Measurements from ENCODE around the gene ARHGAP26. TPM values are rescaled to one million over a fixed set of nuclear protein-coding genes. Genes with fewer than 3 reads are reported as not detected.

ARHGAP26 gene
- total and polyA plus RNA-seq, 2 donors (not counting 3 experiments of a cell fraction or from before 2014, with no cell fraction given), result 3.1 to 16.2 TPM

DNA sequence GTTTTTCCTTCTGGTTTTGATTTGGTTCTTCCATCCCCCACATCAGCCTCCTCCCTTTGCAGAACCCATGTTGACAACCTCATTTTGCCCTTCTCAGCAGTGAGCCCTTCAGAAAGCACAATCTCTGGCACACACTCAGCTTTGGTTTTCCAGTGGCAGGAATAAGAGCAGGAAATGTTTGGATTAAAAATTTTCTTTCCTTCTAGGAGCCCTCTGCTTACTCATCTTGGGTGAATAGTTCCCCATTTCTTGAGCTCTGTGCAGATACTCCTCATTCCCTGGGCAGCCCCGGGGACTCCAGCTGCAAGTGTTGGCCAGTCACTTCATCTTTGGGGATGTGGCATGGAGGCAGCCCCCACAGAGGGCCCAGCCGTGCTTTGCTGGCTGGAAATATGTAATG lies 462.9 kb downstream of the ARHGAP26 start:
- Histone ChIP-seq H4K20me1 (replicated peaks; ENCODE audit: control insufficient read depth, extremely low read depth, insufficient read depth, low read length) (no peaks in the 10 kb centered on the region), H3K79me2 (ENCODE audit: control insufficient read depth, insufficient read depth, low read length) (no peaks in the 10 kb centered on the region), H3K9me1 (replicated peaks; ENCODE audit: control insufficient read depth, extremely low read depth, insufficient read depth, low read length) (no peaks in the 10 kb centered on the region), H3K4me2 (ENCODE audit: insufficient read depth, low read length) (no peak overlapping the region), H2AFZ (ENCODE audit: low read depth, low read length) (no peak overlapping the region), H3K9me3 (replicated peaks; ENCODE audit: control insufficient read depth, insufficient read depth, low read length) (no peaks in the 10 kb centered on the region), H3K9ac (replicated peaks; ENCODE audit: extremely low read depth, insufficient read depth, low read length) (no peak overlapping the region), H3K27ac (ENCODE audit: insufficient read depth, low read depth, low read length) (no peak overlapping the region), H3K36me3 (ENCODE audit: control insufficient read depth in 2 of 2, extremely low read depth in 1 of 2, insufficient read depth in 2 of 2, low read length in 2 of 2) (no peaks in the 10 kb centered on the region), H3K4me1 (ENCODE audit: control insufficient read depth, extremely low read depth, insufficient read depth, low read length) (no peaks in the 10 kb centered on the region), H3K27me3 (ENCODE audit: control insufficient read depth in 2 of 2, insufficient read depth in 2 of 2, low read length in 2 of 2) (no peaks in the 10 kb centered on the region), H3K4me3 (replicated peaks in 1 of 3; ENCODE audit: insufficient read depth in 1 of 3, low read depth in 1 of 3, low read length in 3 of 3) (no peak overlapping the region)
- DNase-seq (ENCODE audit: low read depth, low spot score), result no peak
- ChIA-PET POLR2A (no interaction called here), CTCF (interaction anchor here (1.2 kb wide), 1 partner anchor 19 kb away, joined by 3 read pairs; no protein-coding TSS in a partner anchor)
- dilution Hi-C loops (cut with MboI; ENCODE audit: extremely low pct_ligation_motif_present, low sequenced_read_pairs) (no loop called here), intact Hi-C loops (cut with micrococcal nuclease) (no loop called here)
- FAIRE-seq, result no peak
- no peak for TF ChIP-seq GATA2 (IDR thresholded peaks at IDR 0.05; ENCODE audit: insufficient read depth, insufficient read length, low read depth, low read length)
- BruUV-seq (replicated peaks), result no TSS peak

DNA sequence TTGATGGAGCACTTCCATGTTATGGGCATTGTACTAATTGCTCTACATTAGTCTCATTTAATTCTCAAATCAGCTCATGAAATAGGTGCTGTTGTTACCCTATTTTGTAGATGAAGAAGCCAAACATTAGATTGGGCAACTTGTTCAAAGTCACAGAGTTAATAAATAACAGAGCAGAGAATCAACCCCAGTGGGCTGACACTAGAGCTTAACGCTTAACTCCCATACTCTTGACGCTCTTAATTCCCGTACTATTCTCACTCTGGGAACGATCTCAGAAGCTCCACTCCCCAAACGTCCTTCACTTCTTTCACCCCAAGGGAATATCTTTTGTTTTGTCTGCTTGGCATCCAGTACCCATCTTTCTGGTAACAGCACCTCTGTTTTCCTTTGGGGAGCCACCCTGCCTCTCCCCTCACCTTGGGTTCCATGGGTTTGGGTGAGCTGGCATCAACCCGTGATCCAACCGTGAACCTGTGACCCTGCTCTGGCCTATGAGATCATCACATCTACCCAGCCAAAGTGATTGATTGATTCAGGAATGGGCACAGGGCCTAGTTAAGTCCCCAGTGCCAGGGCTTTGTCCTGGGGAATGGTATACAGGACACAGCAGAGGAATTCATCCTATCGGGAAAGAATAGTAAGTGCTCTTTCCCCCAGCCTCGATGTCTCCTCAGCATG lies 464.1 kb downstream of the ARHGAP26 start:
- BruUV-seq (replicated peaks), result no TSS peak
- H3K4me3 ChIP-seq (replicated peaks in 1 of 3; ENCODE audit: insufficient read depth in 1 of 3, low read depth in 1 of 3, low read length in 3 of 3), result no peak overlapping the region
- FAIRE-seq, result no peak
- no peak overlapping the region for H3K27ac ChIP-seq (ENCODE audit: insufficient read depth, low read depth, low read length)
- CTCF ChIA-PET, result no interaction called here
- H3K9me1 ChIP-seq (replicated peaks; ENCODE audit: control insufficient read depth, extremely low read depth, insufficient read depth, low read length), result no peaks in the 10 kb centered on the region
- intact Hi-C loops (cut with micrococcal nuclease), result no loop called here
- POLR2A ChIA-PET, result no interaction called here
- H3K27me3 ChIP-seq (ENCODE audit: control insufficient read depth in 2 of 2, insufficient read depth in 2 of 2, low read length in 2 of 2), result no peaks in the 10 kb centered on the region
- no peak overlapping the region for H3K4me2 ChIP-seq (ENCODE audit: insufficient read depth, low read length)
- no peaks in the 10 kb centered on the region for H3K4me1 ChIP-seq (ENCODE audit: control insufficient read depth, extremely low read depth, insufficient read depth, low read length)
- dilution Hi-C loops (cut with MboI; ENCODE audit: extremely low pct_ligation_motif_present, low sequenced_read_pairs), result no loop called here
- TF ChIP-seq GATA2 (IDR thresholded peaks at IDR 0.05; ENCODE audit: insufficient read depth, insufficient read length, low read depth, low read length) (no peak), POLR2AphosphoS5 (IDR thresholded peaks at IDR 0.05; ENCODE audit: insufficient read depth, low read depth, low read length) (no peak), MYC (IDR thresholded peaks at IDR 0.05; ENCODE audit: low read depth, low read length) (no peak), EZH2 (IDR thresholded peaks at IDR 0.05; ENCODE audit: borderline replicate concordance, low read depth, low read length, severe bottlenecking) (no peak), JUN (IDR thresholded peaks at IDR 0.05; ENCODE audit: borderline replicate concordance, insufficient read depth, insufficient read length, low read depth) (no peak), FOS (IDR thresholded peaks at IDR 0.05; ENCODE audit: borderline replicate concordance, insufficient read depth, low read length) (no peak), MAX (IDR thresholded peaks at IDR 0.05; ENCODE audit: insufficient read depth, insufficient read length) (no peak), POLR2A (IDR thresholded peaks at IDR 0.05; ENCODE audit: low read depth, low read length) (no peak), CTCF (IDR thresholded peaks at IDR 0.05; ENCODE audit: extremely low read depth in 1 of 2, insufficient read depth in 1 of 2, low read depth in 1 of 2, low read length in 2 of 2) (no peak)
- H2AFZ ChIP-seq (ENCODE audit: low read depth, low read length), result no peak overlapping the region
- no peaks in the 10 kb centered on the region for H3K9me3 ChIP-seq (replicated peaks; ENCODE audit: control insufficient read depth, insufficient read depth, low read length)
- H3K79me2 ChIP-seq (ENCODE audit: control insufficient read depth, insufficient read depth, low read length), result no peaks in the 10 kb centered on the region
- no peaks in the 10 kb centered on the region for H3K36me3 ChIP-seq (ENCODE audit: control insufficient read depth in 2 of 2, extremely low read depth in 1 of 2, insufficient read depth in 2 of 2, low read length in 2 of 2)
- no peaks in the 10 kb centered on the region for H4K20me1 ChIP-seq (replicated peaks; ENCODE audit: control insufficient read depth, extremely low read depth, insufficient read depth, low read length)
- DNase-seq (ENCODE audit: low read depth, low spot score), result no peak
- no peak overlapping the region for H3K9ac ChIP-seq (replicated peaks; ENCODE audit: extremely low read depth, insufficient read depth, low read length)
